HL-60 (cell line): ENCODE results near the gene STRADB.

Experiments used
- DNase-seq, 2 experiments: peaks; one replicate each; pipeline ENCODE4 v3.0.0-alpha.2; 2010 to 2020; ENCODE audit warnings: low read depth in 1 of 2, low spot score in 1 of 2
- H3K27ac ChIP-seq: fragments of 250-450 bp; sonication (Bioruptor Pico); replicated peaks from 2 replicates; pipeline ENCODE4 v1.5.1; 2020; ENCODE audit warnings: mild to moderate bottlenecking, moderate library complexity
- H3K27me3 ChIP-seq: fragments of 250-450 bp; sonication (Bioruptor Pico); 2 replicates; pipeline ENCODE4 v1.5.1; 2021; ENCODE audit warnings: mild to moderate bottlenecking, moderate library complexity; ENCODE audit not compliant: insufficient read depth, poor library complexity, severe bottlenecking
- H3K4me3 ChIP-seq: replicated peaks from 2 replicates; pipeline ENCODE4 v1.5.1; 2011; ENCODE audit warnings: mild to moderate bottlenecking, control low read depth, low read length; ENCODE audit not compliant: insufficient read depth
- GABPA ChIP-seq: IDR thresholded peaks from 2 replicates; pipeline ENCODE4 v1.6.1; 2012; ENCODE audit warnings: low read depth
- POLR2AphosphoS5 ChIP-seq: IDR thresholded peaks from 2 replicates; pipeline ENCODE4 v1.6.1; 2012; ENCODE audit warnings: low read depth
- SPI1 ChIP-seq: IDR thresholded peaks from 2 replicates; pipeline ENCODE4 v1.6.1; 2012; ENCODE audit warnings: low read depth, mild to moderate bottlenecking, borderline replicate concordance
- TF ChIP-seq, protein P1 (sequence below): IDR thresholded peaks from 2 replicates; pipeline ENCODE4 v1.6.1; 2012; ENCODE audit warnings: low read depth; ENCODE audit not compliant: insufficient replicate concordance
- TF ChIP-seq, protein P2 (sequence below): IDR thresholded peaks from one replicate; pipeline ENCODE4 v1.5.1; 2011; ENCODE audit warnings: low read length, control low read depth, inconsistent platforms; ENCODE audit not compliant: insufficient read depth

STRADB gene

DNA sequence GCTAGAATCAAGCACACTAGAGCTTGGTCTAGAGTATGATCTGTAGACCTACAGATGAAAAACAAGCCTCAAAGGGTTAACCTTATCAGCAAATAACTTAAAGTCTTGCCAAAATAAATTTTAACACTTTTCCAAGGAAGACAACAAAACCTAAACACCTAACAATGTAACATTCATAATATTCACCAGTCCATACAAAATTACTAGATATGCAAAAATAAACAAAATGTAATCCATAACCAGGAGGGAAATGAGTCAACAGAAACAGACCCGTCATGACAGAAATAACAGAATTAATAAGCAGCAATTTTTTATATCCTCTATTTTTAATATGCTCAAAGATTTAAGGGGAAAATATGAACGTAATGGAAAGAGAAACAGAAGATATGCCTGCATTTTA is 36.4 kb upstream of the STRADB start:
- H3K27me3 ChIP-seq = no peaks in the 10 kb centered on the region
- TF ChIP-seq SPI1 (no peak), POLR2AphosphoS5 (no peak), GABPA (no peak)
- TF ChIP-seq, protein P1, sequence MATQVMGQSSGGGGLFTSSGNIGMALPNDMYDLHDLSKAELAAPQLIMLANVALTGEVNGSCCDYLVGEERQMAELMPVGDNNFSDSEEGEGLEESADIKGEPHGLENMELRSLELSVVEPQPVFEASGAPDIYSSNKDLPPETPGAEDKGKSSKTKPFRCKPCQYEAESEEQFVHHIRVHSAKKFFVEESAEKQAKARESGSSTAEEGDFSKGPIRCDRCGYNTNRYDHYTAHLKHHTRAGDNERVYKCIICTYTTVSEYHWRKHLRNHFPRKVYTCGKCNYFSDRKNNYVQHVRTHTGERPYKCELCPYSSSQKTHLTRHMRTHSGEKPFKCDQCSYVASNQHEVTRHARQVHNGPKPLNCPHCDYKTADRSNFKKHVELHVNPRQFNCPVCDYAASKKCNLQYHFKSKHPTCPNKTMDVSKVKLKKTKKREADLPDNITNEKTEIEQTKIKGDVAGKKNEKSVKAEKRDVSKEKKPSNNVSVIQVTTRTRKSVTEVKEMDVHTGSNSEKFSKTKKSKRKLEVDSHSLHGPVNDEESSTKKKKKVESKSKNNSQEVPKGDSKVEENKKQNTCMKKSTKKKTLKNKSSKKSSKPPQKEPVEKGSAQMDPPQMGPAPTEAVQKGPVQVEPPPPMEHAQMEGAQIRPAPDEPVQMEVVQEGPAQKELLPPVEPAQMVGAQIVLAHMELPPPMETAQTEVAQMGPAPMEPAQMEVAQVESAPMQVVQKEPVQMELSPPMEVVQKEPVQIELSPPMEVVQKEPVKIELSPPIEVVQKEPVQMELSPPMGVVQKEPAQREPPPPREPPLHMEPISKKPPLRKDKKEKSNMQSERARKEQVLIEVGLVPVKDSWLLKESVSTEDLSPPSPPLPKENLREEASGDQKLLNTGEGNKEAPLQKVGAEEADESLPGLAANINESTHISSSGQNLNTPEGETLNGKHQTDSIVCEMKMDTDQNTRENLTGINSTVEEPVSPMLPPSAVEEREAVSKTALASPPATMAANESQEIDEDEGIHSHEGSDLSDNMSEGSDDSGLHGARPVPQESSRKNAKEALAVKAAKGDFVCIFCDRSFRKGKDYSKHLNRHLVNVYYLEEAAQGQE = no peak
- TF ChIP-seq, protein P2, sequence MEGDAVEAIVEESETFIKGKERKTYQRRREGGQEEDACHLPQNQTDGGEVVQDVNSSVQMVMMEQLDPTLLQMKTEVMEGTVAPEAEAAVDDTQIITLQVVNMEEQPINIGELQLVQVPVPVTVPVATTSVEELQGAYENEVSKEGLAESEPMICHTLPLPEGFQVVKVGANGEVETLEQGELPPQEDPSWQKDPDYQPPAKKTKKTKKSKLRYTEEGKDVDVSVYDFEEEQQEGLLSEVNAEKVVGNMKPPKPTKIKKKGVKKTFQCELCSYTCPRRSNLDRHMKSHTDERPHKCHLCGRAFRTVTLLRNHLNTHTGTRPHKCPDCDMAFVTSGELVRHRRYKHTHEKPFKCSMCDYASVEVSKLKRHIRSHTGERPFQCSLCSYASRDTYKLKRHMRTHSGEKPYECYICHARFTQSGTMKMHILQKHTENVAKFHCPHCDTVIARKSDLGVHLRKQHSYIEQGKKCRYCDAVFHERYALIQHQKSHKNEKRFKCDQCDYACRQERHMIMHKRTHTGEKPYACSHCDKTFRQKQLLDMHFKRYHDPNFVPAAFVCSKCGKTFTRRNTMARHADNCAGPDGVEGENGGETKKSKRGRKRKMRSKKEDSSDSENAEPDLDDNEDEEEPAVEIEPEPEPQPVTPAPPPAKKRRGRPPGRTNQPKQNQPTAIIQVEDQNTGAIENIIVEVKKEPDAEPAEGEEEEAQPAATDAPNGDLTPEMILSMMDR = no peak
- no peak overlapping the region for H3K4me3 ChIP-seq
- no peak overlapping the region for H3K27ac ChIP-seq
- no peak for DNase-seq

DNA sequence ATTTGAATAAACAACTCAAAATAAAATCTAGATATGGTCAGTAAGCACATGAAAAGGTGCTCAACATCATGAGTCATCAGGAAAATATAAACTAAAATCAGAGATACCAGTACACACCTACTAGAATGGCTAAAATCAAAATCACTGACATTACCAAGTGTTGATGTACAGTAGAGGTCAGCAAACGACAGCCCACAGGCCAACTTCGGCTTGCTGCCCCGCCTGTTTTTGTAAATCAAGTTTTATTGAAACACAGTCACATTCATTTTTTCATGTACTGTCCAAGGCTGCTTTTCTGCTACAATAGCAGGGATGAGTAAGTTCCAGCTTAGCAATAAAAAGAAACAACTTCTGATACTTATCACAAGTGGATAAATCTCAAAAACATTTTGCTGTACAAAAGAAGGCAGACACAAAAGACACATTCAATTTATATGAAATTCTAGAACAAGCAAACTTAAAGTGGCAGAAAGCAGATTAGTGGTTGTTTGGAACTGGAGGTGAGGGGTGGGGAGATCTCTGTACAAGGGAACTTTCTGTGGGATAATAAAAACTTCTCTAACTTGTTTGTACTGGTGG is 32.4 kb upstream of the STRADB start:
- DNase-seq = no peak
- Histone ChIP-seq H3K27ac (no peak overlapping the region), H3K4me3 (no peak overlapping the region), H3K27me3 (no peaks in the 10 kb centered on the region)
- TF ChIP-seq, protein P1 = no peak
- TF ChIP-seq SPI1 = no peak
- no peak for TF ChIP-seq POLR2AphosphoS5
- TF ChIP-seq GABPA = no peak

- Histone ChIP-seq H3K4me3 (no peak overlapping the region), H3K27ac (no peak overlapping the region), H3K27me3 (no peaks in the 10 kb centered on the region)
- TF ChIP-seq GABPA = no peak
- TF ChIP-seq, protein P1 = no peak
- no peak for TF ChIP-seq POLR2AphosphoS5
- DNase-seq = no peak
Measured at GRCh38 chr2:201419986-201420385, 31.6 kb upstream of the STRADB start.

- H3K27me3 ChIP-seq = no peaks in the 10 kb centered on the region
- no peak for DNase-seq
- H3K27ac ChIP-seq = no peak overlapping the region
- TF ChIP-seq POLR2AphosphoS5 = no peak
- no peak for TF ChIP-seq GABPA
- TF ChIP-seq, protein P2 = no peak
- TF ChIP-seq, protein P1 = no peak
- TF ChIP-seq SPI1 = no peak
- H3K4me3 ChIP-seq = no peak overlapping the region
Measured at GRCh38 chr2:201420442-201421113, 31.0 kb upstream of the STRADB start.
